GM21447 (cell line): Measurements from ENCODE around the gene NRXN3.

Source experiments
- ATAC-seq: cut with Tn5 transposase; IDR thresholded peaks from one replicate; pipeline ENCODE4 v1.9.1; 2021; ENCODE audit not compliant: unreplicated experiment

The NRXN3 gene

DNA sequence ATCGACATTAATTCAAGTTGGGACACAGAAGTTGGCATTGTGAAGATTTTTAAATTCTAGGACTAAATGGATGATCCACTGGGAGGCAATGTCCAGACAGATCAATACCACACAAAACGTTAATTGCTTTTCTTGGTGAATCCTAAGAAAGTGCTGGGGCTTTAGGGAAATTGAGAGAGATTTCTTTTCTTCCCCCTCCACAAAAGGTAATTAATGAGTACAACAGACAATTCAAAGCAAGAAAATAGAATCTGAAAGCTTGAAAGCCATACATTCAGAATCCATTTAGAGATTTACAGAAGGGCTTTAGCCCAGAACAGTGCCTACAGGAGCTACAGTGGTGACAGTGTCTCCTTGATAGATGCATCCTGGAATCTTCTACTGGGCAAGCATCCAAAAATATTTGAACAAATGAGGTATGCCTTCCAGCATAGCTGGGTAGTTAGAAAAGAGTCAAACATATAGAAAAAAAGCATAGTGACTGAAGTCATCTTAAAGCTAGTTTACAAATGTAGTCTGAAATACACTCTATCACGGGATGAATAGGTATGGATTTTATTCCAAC is 1323.0 kb downstream of the NRXN3 start:
- ATAC-seq: no peak

DNA sequence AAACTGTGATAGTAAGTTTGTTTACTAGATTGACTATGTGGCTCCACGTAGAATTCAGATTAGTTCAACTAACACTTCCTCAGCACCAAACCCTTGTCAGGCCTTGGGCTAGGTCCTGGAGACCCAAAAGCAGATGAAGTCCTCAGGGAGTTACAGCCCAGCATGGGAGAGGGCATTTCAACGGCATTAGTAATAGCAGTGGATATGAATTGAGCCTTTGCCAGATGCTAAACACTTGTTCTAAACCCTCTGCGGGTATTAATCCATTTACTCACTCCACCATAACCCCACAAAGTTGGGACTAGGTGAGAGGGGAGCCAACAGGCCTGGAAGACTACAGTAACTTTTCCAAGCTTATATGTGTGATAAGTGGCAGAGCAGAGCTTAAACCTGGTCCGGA is 1326.5 kb downstream of the NRXN3 start:
- no peak for ATAC-seq

DNA sequence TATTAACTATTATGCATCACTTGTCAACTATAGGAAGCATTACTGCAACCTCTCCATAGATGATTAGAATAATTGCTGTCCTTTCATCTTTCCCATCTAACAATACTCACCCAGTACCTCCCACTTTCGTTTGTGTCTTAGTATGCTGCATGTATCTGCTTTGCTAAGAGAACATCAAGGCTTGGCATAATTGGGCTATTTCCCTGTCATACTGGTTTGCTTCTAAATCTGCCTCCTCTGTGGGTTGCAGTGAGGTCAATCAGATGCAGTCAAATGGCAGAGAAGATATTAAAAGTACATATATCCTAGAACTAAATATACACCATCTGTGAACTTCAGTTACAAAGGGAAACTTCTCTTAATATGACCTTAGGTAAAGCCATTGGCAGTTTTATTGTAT is 1330.3 kb downstream of the NRXN3 start:
- ATAC-seq: no peak

DNA sequence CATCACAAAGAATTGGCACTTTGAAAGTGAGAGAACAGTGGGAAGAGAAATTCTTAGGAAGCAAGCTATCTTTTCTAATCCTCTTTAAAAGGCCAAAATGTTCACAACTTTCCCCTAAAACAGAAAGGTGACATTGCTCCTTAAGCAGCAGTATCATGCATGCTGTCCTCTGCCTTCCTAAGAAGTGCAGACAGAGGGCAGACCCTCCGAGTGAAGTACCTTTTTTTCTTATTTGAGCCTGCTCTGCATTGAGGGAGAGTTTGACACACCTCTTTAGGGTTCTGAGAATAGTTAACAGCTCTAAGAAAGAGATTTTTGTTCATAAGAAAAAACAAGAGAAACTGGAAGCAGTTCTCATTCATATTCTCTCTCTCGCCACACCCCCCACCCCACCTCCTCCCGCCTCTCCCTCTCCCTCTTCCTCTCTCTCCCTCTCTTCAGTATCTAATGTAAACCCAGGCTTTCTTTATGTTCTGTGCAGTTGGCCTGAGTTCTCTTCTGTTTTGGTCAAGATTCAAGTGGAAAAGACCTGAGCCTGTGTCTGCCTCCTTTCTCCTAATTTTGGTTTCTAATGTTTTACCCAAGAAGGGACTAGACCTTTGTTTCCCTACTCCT is 1332.1 kb downstream of the NRXN3 start:
- no peak for ATAC-seq

DNA sequence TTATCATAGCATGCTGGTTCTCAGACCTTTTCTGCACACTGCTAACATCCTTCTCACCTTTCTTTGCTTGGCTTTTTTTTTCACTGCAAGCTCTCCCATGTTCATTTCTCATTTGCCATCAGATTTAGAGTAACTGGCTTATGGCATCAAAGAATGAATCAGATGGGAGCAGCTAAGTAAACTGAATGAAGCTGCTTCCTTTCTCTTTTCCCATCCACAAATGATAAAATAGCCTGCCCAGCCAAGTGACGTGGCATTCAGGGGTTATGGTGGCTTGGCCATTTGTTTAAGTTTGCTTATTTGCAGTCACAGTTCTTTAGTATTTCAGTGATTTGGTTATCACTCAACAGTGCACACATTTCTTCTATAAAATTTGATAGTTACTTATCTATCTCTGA is 1332.6 kb downstream of the NRXN3 start:
- no peak for ATAC-seq

DNA sequence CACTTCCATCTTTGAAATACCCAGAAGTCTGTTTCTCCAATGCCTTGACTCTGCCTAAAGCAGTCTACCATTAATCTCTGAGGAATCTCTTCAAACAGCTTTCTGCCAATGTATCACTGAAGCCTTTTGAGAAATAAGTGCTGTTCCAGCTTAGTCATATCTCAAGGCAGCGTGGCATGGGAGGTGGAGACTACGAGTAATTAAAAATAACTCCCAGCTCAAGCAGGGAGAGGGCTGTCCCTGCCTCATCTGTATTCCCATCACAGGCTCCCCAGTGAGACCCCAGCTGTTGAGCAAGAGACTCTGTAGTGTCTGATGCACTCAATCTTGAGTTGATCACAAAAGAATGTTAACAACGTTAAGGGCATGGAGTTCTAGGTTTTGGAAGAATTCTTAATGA is 1340.5 kb downstream of the NRXN3 start:
- no peak for ATAC-seq

DNA sequence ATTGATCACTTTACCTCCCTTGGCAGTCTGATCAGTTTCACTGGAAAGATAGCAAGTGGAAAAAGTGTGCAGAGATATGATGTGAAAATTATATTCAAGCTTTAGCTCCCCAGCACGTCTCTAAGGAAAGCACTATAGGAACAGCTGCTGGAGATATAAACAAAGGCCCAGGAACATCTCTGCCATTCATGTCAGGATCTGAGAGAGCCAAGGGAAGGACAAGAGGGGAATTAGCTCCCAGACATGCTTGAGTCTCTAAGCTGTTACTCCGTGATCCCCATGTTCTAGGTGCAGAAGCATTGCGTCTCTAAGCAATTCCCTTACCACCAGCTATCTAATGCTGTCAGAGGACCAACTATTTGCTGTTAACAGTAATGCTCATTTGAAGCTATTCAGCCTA is 1341.0 kb downstream of the NRXN3 start:
- ATAC-seq: no peak

DNA sequence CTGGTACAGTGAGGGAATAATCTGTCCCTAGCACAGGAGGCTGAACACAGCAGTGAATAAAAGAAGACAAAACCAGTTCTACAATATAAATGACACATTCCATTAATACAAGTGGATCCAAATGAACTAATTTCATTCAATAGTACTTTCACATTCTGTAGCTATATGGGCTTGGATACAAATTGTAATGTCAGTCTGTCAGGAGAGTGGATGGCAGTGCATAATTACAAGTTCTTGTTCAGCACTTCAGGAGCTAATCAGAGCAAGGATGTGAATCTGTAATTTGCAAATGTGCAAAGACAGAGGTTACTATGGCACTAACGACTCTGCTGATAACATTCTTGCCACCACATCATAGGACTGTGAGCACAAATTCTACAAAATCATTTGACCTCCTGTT is 1343.3 kb downstream of the NRXN3 start:
- no peak for ATAC-seq

DNA sequence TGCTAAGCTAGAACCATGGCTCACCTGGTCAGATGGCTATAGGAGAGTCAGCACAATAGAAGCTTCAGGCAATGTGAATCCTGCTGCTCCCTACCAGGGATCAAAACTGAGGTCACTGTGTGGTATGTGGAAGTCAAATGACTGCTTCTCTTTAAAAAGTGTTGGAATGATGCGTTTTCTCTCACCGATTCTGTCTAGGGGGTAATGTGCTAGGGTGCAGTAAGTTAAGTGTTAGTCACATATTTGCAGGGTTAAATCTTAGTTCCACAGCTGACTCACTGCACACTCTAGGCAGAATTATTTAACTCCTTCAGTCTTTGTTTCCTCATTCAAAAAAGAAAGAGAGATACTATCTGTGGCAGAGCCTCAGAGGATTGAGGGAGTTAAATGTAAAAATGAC is 1344.5 kb downstream of the NRXN3 start:
- no peak for ATAC-seq

DNA sequence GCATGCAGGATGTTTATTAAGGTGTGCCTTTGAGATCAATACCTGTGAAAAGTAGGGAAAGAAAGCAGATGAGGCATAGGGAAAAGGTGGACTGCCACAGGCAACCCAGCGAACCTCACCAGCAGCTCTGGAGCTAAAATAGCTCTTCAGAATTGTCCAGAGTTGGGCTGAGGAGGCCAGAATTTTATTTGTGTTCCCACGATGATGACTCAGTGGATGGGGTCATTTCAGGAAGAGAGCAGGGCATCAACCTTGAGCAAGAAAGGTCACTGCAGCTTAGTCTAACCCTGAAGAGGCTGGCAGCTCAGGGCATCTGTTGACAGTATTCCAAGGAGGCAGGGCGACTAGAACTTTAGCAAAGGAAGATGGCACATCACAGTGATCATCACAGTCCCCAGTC is 1345.0 kb downstream of the NRXN3 start:
- no peak for ATAC-seq

DNA sequence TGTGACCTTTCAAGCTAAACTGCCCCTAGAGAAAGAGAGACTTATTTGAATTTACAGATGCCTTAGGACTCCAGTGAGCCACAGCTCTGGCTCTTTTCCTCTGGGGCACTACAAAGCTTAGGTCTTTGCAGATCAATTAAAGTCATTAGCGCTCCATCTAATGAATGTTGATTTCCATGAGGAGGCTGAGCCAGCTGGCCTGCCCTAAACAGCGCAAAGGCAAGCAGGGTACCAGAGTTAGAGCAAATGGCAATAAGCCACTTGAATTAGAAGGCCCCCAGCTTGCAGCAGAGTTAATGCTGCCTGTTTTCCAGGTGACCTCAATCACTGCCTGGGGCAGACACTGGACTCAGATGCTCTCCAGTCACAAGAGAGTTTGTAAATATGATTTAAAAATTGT is 1345.8 kb downstream of the NRXN3 start:
- ATAC-seq: no peak

DNA sequence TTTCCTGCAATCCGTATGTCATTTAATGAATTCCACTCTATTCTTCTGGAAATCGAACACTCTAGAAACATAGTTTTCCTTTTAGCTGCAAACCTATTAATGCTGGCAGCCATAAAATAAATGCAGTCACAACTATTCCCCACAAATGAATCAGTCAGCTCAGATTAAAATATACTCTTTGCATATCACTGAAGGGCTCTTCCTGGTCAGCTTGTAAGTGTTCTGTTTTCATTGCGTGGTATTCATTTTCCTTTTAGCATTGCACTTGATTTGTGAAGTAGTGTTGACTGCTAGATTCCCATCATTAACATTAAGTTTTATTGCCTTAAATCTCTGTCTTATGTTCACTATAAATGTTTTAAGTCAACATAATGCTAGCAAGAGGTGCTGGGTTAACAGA is 1355.2 kb downstream of the NRXN3 start:
- ATAC-seq: no peak

DNA sequence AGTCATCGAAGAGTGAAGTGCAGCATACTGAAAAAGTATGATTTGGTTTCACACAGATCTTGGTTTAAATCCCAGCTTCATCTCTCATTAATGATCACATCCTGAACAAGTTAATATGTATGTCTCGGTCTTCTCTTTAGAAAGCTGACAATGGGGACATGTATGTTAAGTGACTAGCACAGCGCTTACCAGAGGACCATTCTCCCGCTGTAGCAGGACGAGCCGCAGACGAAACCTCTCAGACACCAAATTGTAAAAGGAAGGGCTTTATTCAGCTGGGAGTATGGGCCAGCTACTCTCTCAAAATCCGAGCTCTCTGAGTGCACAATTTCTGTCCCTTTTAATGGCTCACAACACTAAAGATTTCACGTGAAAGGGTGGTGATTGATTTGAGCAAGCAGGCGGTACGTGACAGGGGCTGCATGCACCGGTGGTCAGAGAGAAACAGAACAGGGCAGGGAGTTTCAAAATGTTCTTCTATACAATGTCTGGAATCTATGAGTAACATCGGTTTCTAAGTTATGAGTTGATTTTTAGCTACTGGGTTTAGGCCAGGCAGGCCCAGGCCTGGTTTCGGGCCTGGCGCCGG is 1358.7 kb downstream of the NRXN3 start:
- no peak for ATAC-seq

DNA sequence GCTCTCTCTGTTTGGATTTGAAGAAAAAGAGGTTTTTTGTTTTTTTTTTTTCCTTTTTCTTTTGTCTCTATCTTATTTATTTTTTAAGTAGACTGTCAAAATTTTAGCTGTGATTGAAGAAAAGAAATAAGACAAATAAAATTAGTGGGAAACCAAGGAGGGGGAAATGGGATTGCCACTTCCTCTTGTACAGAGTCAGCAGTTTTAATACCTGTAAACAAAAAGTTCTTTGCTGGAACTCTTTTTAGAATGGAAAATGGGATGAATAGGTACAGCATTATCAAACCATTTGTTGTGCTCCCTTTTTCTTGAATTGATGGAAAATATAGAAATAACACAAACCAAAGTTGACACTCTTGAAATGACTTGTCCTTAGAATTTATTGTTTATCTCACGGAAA is 1360.4 kb downstream of the NRXN3 start:
- ATAC-seq: no peak

DNA sequence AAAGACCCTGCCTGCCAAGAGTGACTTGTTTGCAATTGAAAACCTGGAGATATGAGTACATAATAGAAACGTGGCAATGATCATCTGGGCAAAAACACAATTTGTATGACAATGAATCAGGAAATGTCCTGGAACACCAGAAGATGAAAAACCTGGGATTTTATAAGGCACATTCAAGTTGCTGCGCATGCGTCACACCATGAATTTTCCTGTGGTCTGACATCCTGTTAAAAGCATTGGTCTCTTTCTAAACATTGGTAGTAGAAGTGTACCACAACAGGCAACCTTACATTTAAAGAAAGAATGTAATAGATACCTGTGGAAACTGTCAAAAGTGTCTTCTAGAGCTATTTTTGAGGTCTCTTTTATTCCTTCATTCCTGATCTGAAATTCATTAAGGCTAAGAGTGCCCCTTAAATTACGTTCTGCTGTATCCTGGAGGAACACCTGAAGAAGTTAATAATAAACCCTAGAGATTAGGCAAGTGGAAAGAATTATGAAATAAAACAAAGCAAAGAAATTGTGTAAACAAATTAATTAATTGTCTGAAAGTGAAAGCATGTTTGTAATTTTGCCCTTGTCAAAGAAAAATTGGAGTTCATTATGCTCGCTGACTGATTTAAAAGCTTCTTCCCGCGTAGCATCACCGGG is 1364.7 kb downstream of the NRXN3 start:
- no peak for ATAC-seq

DNA sequence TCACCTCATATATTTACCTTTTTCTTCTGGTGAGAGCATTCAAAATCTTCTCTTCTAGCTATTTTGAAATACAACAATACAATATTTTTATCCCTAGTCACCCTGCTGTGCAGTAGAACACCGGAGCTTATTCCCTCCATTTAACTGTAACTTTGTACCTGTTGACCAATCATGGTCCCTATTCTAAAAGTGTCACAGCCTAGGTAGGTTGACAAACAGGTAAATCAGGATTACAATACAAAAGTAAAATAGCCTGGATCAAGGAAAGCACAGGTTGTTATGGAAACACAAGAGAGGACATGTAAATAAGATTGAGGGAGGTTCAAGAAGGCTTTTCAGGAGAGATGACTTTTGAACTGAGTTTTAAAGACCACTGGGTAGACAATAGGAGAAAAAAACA is 1370.2 kb downstream of the NRXN3 start:
- ATAC-seq: no peak

DNA sequence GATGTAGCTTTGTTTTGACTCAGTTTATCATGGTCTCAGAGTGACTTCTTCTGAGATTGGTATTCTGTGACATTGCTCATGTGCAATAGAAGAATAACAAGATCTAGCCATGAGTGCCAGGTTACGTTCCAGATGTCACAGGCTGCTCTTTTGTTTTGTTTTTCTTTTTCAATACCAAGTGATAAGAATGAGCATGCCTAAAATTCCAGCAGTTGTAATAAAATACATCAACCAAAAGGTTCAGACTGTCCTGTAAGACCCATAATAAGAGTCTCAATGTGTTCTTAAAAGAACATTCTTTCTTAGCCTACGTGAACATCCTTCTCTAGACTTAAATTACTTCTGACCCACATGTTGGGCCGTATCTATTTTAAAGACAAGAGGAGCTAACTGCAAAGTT is 1371.9 kb downstream of the NRXN3 start:
- ATAC-seq: no peak

DNA sequence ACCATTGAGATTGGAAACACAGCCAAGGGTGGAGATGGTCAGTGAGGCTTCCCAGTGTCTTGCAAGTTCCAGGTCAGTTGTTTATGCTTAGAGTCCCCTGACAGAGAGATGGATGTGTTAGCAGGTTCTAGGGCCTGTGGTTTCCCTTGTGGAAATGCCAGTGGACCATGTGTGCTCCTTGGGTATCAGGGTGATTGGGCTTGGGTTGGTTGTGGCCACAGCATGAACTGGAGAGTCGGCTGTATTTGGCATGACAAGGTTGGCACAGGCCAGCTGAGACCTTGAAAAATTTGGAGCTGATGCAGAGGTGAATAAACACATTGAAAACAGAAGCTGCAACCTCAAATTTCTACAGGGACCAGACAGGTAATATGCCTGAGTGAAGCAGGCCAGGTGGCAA is 1373.2 kb downstream of the NRXN3 start:
- ATAC-seq: no peak

DNA sequence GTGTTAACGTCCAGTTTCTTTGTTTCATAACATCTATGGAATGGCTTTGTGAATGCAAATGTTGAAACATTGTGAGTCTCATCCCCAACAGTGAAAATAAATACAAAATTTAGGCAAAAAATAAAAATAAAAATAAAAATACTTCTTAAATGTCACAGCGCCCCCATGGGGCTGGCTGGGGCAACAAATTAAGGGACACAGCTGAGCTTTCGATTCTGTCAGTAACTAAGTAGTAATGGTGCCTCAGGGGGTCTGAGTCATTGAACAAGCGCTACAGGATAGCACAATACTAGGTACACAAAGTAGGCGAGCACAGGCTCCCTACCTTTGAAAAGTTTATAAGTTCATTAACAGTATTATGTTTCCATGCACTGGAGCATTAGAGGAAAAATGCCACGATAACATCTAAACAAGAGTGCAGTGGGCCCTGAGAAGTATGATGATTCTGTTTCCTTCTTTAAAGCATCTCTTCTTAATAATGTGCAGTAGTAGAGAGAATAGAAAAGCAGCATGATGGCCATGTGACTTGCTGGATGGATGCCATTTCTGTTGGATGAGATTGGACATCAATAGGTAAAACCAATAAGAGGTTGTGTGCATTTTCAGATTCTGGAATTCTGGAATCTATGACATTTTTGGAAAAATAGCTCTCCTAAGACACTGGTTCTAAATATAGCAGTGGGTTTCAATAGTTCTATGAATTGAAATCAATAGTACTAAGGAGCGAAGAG is 1374.0 kb downstream of the NRXN3 start:
- ATAC-seq: no peak

DNA sequence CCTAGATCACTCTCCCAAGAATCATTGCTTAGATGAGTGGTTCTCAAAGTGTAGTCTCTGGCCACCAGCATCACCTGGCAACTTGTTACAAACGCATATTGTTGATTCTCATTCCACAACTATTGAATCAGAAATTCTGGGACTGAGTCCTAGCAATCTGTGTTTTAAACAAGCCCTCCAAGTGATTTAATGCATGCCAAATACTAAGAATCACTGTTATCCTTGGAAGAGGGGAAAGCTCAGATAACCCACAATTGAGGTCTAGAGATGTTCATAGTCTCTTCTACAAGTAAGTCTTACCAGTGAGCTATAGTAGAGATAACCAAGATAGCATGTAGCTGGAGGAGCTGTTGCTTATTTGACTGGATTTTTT is 1374.5 kb downstream of the NRXN3 start:
- no peak for ATAC-seq

DNA sequence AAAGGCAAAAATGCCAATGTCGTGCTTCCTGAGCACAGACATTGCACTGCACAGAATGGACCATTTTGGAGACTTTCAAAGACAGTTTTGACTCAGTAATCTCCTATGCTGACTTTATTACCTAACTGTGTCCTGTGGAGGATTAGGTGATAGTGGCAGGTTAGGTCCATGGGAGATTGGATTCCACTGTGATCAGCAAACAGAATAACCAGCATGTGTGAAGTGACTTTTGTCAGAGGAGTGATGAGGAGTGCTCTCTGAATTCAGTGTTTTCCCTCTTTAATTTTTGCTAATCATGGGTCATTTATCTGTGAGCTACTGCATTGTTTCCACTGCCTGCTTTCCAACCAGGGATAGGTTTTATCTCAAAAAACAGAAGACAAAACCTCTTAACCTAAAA is 1378.7 kb downstream of the NRXN3 start:
- no peak for ATAC-seq

DNA sequence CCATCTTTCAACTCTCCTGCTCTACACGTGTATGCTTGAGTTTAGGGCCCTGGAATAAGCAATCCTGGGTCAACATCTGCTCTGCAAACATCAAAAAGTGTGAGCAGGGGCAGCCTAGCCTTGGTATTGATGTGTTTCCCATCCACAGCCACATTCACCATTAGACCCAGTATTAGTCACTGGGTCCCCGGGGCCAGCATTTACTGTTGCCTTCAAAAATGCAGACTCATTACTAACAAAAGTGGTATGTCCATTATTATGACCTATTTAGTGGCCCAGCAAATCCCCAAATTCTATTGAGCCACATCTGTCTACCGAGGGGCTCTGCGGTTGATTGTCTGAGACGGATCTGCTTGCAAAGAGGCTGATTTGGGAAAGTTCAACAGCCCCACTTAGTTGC is 1379.3 kb downstream of the NRXN3 start:
- no peak for ATAC-seq
